ENCODE data around the gene NTSR1. TPM values are rescaled to one million over a fixed set of nuclear protein-coding genes. Genes with fewer than 3 reads are reported as not detected.

The NTSR1 gene
- total RNA-seq, 3 donors from 2014 or later: 0.08 TPM; not detected in 2

DNA sequence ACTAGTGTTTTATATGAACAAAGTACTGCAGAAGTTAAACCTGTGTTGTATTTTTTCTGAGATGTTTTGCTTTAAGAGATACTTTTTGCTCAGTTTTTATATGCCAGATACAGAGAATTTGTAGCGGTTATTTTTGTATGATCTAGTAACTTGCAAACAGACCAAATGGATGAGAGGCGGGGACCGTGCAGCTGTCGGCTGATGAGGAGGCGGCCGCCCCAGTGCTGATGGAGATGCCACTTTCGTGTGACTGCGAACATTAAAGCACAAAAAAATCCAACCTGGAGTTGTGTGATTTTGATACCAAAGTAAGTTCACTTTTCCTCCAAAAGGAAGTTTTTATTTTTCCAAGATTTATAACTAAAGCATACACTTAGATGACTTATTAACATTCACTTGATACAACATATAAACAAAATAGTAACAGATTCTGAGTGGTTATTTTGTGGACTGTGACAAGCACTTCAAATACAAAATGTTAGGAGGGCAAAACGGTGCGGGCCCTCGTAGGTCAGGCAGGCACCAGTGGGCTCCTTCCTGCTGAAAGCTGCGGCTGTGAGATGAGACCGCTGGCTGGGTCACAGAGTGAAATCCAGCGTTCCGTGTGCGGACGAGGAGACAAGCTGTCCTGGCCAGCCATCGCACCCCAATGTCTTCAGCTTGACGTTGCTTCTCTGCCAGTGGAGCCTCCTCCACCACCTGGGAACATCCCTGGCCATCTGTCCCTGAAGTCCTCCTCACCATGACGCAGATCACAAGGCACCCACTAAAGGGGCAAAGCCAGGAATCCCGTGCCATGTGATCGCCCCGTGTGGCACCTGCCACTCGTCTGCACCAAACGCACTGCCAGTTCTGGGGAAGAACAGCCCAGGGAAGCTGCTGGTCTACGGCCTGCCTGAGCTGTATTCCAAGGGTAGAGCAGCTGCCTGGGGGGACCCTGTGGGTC lies 92.0 kb downstream of the NTSR1 start:
- Mint-ChIP-seq H3K4me1 (ENCODE audit: low read depth) (peaks cover 21% of the 10 kb centered on the region), H3K27me3 (ENCODE audit: low read depth) (no peaks in the 10 kb centered on the region), H3K36me3 (ENCODE audit: insufficient read depth) (peaks cover 23% of the 10 kb centered on the region), H3K4me3 (no peak overlapping the region), H3K9me3 (no peaks in the 10 kb centered on the region)
- ATAC-seq (no peak), DNase-seq (no peak)

DNA sequence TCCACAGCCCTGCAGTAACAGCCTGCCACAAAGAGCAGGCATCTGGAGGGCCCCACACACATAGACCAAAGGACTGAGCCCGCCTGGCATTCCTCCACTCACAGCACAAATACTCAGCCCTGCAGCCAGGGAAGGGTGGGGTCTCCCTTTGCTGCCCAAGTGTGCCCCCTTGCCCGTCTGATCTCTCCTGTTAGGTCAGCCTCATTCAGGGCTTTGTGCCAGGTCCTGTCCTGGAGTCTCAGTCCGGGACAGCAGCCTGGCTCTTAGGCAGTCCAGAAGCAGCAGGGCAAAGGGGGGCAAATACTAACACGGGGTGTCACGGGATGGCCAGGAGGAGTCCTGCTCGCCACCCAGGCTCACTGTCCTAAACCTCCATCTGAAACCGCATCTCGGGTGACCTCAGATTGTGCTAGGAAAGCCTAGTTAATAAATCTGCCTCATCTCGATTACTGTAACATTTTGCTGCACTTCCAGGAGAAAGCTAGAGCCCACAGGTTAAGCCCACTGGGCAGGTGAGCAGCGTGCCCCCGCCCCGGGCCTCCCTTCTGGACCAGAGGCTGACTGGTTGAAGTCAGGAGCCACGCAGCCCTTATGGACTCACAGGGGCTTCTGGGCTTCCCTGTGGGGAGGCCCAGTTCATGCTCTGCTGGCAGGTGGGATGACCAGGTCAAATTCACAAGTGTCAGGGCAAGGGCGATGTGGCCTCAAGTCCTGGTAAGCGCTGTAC lies 92.8 kb downstream of the NTSR1 start:
- peaks cover 25% of the 10 kb centered on the region for H3K4me1 Mint-ChIP-seq (ENCODE audit: low read depth)
- DNase-seq (no peak), ATAC-seq (no peak)
- no peaks in the 10 kb centered on the region for H3K27me3 Mint-ChIP-seq (ENCODE audit: low read depth)
- no peak overlapping the region for H3K4me3 Mint-ChIP-seq
- no peaks in the 10 kb centered on the region for H3K9me3 Mint-ChIP-seq
- peaks cover 23% of the 10 kb centered on the region for H3K36me3 Mint-ChIP-seq (ENCODE audit: insufficient read depth)

DNA sequence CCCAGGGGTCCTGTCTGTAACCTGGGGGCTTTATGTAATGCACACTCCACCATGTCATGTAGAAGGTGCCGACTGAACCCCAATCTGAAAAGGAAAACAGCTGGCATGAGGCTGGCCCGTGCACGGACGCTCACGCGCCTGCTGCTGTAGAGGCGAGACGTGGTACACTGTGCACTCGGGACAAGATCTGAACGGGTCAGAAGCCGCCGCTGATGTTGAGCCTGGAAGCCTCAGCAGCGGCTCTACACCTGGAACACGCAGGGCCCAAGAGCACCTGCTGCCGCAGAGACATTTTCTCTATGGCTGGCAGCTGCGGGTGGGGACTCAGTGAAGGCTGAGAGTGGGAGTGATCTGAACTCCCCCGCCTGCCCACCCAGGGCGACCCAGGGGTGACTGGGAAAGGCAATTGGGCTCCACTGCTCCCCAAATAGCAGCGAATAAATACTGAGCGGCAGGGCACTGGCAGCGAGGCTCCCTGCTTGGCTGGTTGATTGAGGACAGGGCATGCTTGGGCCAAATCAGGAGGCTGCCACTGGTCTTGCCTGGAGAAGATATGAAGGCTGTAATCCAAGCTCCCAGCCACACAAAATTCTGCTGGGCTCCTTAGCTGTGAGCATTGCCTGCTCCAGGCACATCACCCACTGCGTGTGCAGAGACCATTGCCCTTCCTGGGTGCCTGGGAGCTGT lies 93.5 kb downstream of the NTSR1 start:
- no peak overlapping the region for H3K4me3 Mint-ChIP-seq
- H3K9me3 Mint-ChIP-seq: no peaks in the 10 kb centered on the region
- ATAC-seq (no peak), DNase-seq (no peak)
- H3K36me3 Mint-ChIP-seq (ENCODE audit: insufficient read depth): peaks cover 23% of the 10 kb centered on the region
- H3K4me1 Mint-ChIP-seq (ENCODE audit: low read depth): peaks cover 28% of the 10 kb centered on the region
- H3K27me3 Mint-ChIP-seq (ENCODE audit: low read depth): no peaks in the 10 kb centered on the region

DNA sequence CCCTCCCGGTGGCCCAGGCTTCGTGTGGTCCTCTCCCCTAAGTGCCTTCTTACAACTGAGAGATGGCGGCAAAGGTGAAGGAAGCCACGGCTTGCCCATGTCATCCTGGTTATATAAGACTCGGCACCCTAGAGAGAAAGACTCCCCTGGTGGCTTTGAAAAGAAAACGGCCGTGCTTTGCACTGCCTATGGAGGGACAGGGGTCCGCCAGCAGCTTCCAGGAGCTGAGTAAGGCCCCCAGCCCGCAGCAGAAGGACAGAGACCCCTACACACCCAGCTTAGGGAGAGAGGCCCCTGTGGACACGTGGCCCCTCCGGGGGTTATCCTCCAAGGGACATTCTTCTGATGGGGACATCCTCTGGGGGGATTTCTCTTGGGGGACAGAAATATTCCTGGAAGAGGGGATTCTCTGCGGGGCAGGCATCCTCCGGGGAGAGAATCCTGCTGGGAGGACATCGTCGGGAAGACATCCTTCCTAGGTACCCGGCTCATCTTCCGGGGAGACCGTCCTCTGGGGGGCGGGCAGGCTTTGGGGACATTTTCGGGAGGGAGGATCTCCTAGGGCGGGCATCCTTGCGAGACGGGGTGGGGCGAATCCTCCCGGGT lies 95.5 kb downstream of the NTSR1 start:
- no peaks in the 10 kb centered on the region for H3K27me3 Mint-ChIP-seq (ENCODE audit: low read depth)
- peaks cover 26% of the 10 kb centered on the region for H3K36me3 Mint-ChIP-seq (ENCODE audit: insufficient read depth)
- H3K4me1 Mint-ChIP-seq (ENCODE audit: low read depth): peaks cover 28% of the 10 kb centered on the region
- peak in 1 of 2 donors; percentile 27 for ATAC-seq
- no peaks in the 10 kb centered on the region for H3K9me3 Mint-ChIP-seq
- no peak for DNase-seq
- H3K4me3 Mint-ChIP-seq: peak overlapping the region; percentile 85

DNA sequence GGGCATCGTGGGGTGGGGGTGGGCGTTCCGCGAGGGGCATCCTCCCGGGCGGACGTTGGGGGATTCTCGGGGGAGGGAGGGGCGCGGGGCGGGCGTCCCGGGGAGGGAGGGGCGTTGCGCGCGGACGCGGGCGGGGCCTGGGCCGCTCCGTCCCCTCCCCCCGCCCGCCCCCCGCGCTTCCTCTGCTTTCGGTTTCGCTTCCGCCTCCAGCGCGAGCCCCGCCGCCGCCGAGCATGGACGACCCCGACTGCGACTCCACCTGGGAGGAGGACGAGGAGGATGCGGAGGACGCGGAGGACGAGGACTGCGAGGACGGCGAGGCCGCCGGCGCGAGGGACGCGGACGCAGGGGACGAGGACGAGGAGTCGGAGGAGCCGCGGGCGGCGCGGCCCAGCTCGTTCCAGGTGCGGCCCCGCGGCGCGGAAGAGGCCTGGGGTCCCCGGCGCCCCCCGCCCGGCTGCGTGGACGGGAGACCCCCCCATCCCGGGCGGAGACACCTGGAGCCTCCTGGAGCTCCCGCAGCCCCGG lies 96.1 kb downstream of the NTSR1 start, which contains the start of gene OGFR:
OGFR (plus strand) TSS at position 209 of the 528 bp plus-strand sequence; CDS start at position 234, 25 bp downstream.
- H3K4me1 Mint-ChIP-seq (ENCODE audit: low read depth): peaks cover 28% of the 10 kb centered on the region
- ATAC-seq (peak; percentile 68), DNase-seq (peak; percentile 74)
- H3K9me3 Mint-ChIP-seq: no peaks in the 10 kb centered on the region
- H3K4me3 Mint-ChIP-seq: peak within 1 kb of the TSS; percentile 88
- peaks cover 21% of the 10 kb centered on the region for H3K36me3 Mint-ChIP-seq (ENCODE audit: insufficient read depth)
- no peaks in the 10 kb centered on the region for H3K27me3 Mint-ChIP-seq (ENCODE audit: low read depth)

DNA sequence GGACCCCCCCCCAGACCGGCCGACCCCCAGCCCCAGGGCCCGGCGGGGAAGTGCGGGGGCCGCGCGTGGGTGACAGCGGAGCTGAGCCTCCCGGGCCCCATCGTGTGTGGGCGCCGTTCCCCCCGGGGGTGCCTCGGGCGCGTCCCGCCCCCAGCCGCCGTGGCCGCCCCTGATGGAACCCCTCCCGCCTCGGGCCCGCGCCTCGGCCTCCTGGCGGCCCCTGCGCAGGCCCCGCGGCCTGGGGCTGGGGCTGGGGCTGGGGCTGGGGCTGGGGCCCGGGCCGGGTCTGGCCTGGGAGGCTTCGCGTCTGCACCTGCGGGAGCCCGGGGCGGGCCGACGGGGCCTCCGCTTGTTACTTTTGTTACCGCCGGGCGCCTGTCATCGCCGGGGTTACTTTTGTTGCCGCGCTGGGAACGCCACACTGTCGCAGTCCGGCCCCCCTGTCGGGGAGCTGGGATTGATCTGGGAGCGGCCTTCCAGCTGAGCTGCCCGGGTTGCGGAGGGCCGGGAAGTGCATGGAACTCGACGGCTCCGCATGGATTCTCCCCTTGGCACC lies 96.6 kb downstream of the NTSR1 start:
- Mint-ChIP-seq H3K36me3 (ENCODE audit: insufficient read depth) (peaks cover 15% of the 10 kb centered on the region), H3K9me3 (no peaks in the 10 kb centered on the region)
- peak; percentile 50 to 58 for ATAC-seq

DNA sequence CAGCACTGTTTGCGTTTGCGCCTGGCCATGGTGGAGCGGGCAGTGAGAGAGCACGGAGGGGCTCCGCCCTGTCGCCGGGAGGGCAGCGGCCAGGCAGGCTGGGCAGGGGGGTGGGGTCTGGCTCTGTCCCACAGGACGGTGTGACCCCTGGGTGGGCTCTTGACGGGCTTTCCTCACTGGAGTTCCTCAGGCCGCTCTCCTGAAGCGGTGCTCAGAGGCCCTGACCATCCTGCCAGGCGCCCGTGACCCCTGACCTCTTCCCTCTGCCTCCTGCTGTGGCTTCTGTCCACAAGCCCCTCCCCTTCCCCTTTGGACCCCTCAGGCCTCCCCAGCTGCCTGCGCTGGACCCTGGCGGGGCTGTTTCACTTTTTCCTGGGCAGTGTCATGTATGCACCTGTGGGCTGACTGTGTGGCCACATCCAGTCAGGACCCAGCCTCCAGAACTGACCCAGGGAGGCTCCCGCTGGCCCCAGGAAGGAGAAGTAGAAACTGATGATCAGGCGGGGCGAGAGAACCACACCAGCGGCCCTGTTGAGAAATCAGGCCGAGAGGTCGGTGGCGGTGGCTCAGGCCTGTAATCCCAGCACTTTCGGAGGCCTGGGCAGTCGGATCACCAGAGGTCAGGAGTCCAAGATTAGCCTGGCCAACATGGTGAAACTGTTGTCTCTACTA lies 97.2 kb downstream of the NTSR1 start:
- Mint-ChIP-seq H3K36me3 (ENCODE audit: insufficient read depth) (peaks cover 13% of the 10 kb centered on the region), H3K9me3 (no peaks in the 10 kb centered on the region), H3K4me1 (ENCODE audit: low read depth) (peaks cover 28% of the 10 kb centered on the region), H3K27me3 (ENCODE audit: low read depth) (no peaks in the 10 kb centered on the region), H3K4me3 (peak overlapping the region; percentile 85)
- ATAC-seq (no peak), DNase-seq (no peak)

More for the DNA sequence above, 96.6 kb downstream of the NTSR1 start:
- H3K4me1 Mint-ChIP-seq (ENCODE audit: low read depth): peaks cover 28% of the 10 kb centered on the region
- H3K4me3 Mint-ChIP-seq: peak overlapping the region; percentile 85
- DNase-seq: peak; percentile 61
- no peaks in the 10 kb centered on the region for H3K27me3 Mint-ChIP-seq (ENCODE audit: low read depth)

DNA sequence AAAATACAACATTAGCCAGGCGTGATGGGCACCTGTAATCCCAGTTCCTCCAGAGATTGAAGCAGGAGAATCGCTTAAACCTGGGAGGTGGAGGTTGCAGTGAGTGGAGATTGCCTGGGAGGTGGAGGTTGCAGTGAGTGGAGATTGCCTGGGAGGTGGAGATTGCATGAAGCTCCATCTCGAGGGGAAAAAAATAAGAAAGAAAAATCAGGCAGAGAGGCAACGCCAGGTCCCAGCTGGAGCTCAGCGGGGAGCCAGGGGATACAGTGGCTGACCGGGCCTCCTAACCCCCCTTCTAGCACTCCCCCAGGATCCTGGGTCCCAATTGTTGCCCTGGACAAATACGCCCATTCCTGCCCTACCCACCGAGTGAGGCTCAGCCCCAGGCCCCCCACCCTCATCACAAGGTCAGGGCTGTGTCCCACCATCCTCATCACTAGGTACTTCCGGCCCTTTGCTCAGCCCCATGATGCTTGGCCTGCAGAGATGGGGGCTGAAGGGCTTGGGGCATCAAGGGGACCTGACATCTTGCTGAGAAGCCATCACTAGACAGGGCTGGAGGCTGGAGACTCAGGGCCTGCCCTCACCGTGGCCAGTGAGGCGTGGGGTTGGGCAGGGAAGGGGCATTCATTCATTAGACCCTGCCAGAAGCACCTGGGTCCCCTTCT lies 97.9 kb downstream of the NTSR1 start:
- DNase-seq (no peak), ATAC-seq (no peak)
- H3K4me3 Mint-ChIP-seq: peak overlapping the region; percentile 85
- peaks cover 11% of the 10 kb centered on the region for H3K36me3 Mint-ChIP-seq (ENCODE audit: insufficient read depth)
- no peaks in the 10 kb centered on the region for H3K9me3 Mint-ChIP-seq
- H3K4me1 Mint-ChIP-seq (ENCODE audit: low read depth): peaks cover 28% of the 10 kb centered on the region
- H3K27me3 Mint-ChIP-seq (ENCODE audit: low read depth): no peaks in the 10 kb centered on the region

DNA sequence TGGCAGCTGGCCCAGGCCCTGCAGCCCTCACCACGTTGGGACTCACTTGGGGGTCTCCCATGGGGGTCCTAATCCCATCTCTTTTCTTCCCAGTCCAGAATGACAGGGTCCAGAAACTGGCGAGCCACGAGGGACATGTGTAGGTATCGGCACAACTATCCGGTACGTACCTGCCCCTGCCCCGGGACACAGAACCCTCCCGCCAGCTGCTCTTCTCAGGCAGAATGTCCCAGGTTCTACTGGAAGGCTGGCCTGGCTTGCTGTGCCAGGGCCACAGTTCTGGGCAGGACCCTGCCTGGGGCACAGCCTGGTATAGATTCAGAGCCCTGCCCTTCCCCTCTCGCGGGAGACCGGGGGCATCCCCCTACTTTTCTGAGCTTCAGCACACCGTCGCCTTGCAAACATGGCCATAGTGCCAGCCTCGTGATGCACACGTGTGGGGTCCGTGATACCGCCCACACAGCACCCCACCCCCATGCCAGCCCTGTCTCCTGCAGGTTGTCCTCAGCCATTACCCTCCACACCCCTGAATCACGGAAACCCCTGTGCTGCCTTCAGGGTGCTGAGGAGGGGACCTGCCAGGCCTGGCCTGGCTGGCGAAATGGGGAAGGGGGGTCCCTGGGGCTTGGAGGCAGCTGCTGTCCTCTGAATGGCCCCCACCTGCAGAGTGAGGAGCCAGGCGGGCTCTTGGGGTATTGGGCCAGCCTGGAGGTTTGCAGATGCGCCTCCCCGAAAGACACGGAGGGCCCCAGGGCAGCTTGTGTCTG lies 99.0 kb downstream of the NTSR1 start:
- ATAC-seq (no peak), DNase-seq (no peak)
- H3K4me1 Mint-ChIP-seq (ENCODE audit: low read depth): peaks cover 28% of the 10 kb centered on the region
- peaks cover 11% of the 10 kb centered on the region for H3K36me3 Mint-ChIP-seq (ENCODE audit: insufficient read depth)
- no peaks in the 10 kb centered on the region for H3K9me3 Mint-ChIP-seq
- H3K4me3 Mint-ChIP-seq: peak overlapping the region; percentile 6
- H3K27me3 Mint-ChIP-seq (ENCODE audit: low read depth): no peaks in the 10 kb centered on the region

DNA sequence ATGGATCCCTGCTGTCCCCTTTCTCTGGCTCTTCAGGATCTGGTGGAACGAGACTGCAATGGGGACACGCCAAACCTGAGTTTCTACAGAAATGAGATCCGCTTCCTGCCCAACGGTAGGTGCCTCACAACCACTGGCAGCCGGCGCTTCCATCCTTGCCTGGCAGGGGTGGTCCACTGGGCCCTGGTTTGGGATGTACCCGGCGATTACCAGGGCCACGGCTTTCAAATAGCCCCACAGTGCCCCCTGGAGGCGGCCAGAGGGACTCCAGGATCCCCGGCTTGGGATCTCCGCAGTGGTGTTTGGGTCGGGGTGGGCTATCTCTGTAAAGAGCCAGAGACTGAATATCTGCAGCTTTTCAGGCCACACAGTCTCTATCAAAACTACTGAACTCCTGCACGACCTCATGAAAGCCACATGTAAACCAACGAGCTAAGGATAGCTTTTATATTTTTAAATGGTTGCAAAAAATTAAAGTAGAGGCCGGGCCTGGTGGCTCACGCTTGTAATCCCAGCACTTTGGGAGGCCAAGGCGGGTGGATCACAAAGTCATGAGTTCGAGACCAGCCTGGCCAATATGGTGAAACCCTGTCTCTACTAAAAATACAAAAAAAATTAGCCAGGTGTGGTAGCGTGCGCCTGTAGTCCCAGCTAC lies 99.7 kb downstream of the NTSR1 start:
- DNase-seq (peak; percentile 77), ATAC-seq (peak; percentile 47 to 62)
- no peaks in the 10 kb centered on the region for H3K9me3 Mint-ChIP-seq
- H3K4me3 Mint-ChIP-seq: peak overlapping the region; percentile 63
- H3K27me3 Mint-ChIP-seq (ENCODE audit: low read depth): no peaks in the 10 kb centered on the region
- H3K36me3 Mint-ChIP-seq (ENCODE audit: insufficient read depth): peaks cover 12% of the 10 kb centered on the region
- peaks cover 28% of the 10 kb centered on the region for H3K4me1 Mint-ChIP-seq (ENCODE audit: low read depth)

DNA sequence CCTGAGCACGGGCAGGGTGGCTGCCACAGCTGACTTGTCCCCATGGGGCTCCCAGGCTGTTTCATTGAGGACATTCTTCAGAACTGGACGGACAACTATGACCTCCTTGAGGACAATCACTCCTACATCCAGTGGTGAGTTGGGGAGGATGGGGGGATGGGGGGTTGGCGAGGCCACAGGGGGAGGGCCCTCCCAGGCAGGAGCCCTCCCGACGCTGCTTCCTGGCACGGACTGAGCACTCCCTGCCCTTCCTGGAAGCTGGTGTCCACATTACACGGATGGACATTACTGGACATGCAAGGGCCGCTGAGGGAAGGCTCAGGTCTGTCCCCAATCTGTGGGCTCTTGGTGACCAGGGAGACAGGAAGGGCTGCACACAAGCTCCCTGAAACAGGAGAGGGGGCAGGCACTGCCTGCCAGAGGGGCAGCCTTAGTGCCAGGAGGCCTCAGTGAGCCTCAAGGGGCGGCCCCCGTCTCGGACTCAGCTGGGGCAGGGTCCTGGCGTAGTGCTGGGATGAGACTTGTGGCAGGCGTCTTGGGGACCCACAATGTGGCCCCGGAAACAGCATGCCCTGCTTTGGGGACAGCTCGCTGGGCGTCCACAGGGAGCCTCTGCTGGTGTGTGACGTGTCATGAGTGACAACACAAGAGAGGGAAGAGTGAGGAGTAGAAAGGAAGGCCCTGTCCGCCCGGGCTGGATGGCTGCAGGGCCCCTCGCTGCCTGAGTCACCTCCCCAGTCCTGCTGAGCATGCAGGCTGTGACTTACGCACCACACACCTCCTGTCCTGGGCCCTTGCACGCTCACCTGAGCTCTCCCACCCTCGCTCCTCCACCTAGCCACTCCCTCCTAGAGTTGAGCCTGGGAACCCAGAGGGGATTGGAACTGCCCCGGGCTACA lies 101.1 kb downstream of the NTSR1 start:
- ATAC-seq: no peak
- no peaks in the 10 kb centered on the region for H3K9me3 Mint-ChIP-seq
- H3K4me3 Mint-ChIP-seq: no peak overlapping the region
- H3K4me1 Mint-ChIP-seq (ENCODE audit: low read depth): peaks cover 22% of the 10 kb centered on the region
- H3K36me3 Mint-ChIP-seq (ENCODE audit: insufficient read depth): peaks cover 12% of the 10 kb centered on the region
- no peaks in the 10 kb centered on the region for H3K27me3 Mint-ChIP-seq (ENCODE audit: low read depth)
- no peak for DNase-seq
